Caki2 (cell line): ENCODE measurements around the gene TUBGCP2. TPM values are rescaled to one million over a fixed set of nuclear protein-coding genes. Genes with fewer than 3 reads are reported as not detected.
"Not testable (repeated sequence)": the region's sequence is repeated elsewhere in the genome, so short reads cannot be mapped to it uniquely, and the experiment has no call there.

Experiments used
- DNase-seq: peaks from one replicate; pipeline ENCODE4 v3.0.0-alpha.2; 2015; ENCODE audit warnings: low read depth
- in situ Hi-C: cut with HindIII; loops from 2 replicates; pipeline ENCODE4 v1.10.0; 2016; ENCODE audit warnings: low sequenced_read_pairs, low pct_unique_long_range_greater_than_20kb, mixed read lengths
- total RNA-seq: library from RNA; depleted of rRNA; stranded (reverse); fragments of >200 nt; shearing (Covaris generic); gene quantifications from 2 replicates; pipeline ENCODE4 v1.2.3, GENCODE V29; 2014; ENCODE audit warnings: low replicate concordance

Gene TUBGCP2
- total RNA-seq, 1 experiment from 2014 or later: 73.2 TPM

DNA sequence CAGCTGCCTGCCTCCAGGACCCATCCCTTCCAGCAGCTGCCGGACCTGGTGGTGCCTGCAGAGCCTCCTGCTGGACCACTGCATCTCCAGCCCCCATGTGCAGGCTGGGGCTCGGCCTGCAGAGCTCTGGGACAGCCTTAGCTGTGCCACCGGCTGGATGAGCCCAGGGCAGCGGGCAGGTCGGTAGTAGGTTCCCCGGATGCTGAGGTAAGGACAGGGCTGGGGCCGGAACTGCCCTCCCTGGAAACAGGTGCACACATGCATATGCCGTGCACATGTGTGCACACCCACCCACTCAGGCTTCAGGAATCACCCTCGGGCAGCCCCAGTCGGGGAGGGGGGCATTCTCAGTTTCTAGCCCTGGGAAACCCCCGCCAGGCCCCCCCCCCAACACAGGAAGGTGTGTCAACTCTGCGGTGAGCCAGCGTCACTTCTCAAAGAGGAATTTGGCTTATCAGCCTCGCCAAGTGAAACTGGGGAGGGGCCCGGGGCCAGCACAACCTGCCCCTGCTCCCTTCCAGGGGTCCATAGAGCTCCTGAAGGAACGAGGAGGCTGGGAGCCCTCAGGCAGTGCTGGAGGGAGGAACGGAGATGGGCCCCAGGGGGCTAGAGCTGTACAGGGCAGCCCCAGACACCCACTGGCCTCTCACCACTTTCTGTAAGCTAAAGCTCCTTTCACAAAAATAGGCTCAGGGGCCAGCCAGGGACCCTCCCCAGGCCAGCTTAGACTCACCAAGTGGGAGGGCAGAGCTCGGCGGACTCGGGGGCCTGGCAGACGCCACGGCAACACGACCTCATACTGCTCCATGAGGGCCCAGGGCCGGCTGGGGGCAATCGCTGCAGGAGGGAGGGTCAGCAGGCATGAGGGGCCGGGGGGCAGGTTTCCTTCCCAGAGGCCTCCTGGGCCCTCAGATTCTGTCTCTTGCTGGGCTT is 33.7 kb downstream of the TUBGCP2 start:
- DNase-seq: no peak

GRCh38 chr10:133273534-133274143 is 35.0 kb downstream of the TUBGCP2 start:
- no peak for DNase-seq
- in situ Hi-C loops: no loop called here

More for the DNA sequence above, 33.7 kb downstream of the TUBGCP2 start:
- in situ Hi-C loops: no loop called here

DNA sequence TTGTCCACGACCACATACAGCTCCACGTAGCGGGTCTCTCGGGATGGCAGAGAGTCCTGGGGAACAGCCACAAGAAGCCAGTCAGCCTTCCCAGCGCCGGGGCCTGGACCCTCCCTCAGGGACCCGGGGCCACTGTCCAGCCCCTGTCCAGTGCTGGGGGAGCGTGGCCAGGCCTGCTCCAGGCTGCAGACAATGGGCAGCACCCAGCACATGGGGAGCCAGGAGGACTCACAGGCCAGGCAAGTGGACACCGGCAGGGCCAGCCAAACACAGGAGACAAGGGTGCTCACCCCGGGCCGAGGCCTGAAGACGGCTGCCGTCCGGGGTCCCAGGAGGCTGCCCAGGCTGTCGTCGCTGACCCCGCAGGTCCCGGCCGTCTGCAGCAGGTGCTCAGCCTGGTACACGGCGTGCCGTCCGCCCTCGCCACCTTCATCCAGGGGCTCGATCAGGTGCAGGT is 35.7 kb downstream of the TUBGCP2 start:
- in situ Hi-C loops: no loop called here
- no peak for DNase-seq

DNA sequence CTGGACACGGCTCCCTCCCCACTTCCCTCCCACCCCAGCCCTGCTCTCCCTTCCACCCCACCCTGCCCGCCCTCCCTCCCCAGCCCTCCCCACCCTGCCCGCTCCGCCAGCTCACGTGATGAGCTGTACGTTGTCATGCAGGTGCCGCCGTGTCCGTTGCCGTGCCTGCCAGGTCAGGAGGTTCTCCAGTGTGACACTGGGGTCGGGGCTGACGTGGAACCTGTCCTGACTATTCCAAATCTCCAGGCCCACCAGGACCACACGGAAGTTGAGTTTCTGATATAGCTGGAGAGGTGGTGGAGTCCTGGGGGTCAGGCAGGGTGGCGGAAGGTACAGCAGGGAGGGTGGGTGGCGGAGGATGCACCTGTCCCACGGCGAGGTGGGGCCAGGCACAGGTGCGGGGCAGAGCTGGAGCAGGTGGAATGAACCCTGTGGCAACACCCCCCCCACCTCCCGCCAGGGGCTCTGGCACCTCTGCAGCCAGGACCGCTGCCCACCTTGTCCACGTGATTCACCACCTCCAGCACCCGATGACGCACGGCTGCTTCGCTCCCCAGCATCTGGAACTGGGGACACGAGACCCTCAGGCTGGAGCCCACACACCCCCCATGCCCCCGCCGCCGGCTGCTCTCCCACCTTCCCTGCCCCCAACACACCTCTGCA is 36.2 kb downstream of the TUBGCP2 start:
- no peak for DNase-seq
- in situ Hi-C loops: no loop called here

GRCh38 chr10:133271521-133272300 is 37.0 kb downstream of the TUBGCP2 start:
- no peak for DNase-seq
- in situ Hi-C loops: no loop called here

- in situ Hi-C loops: no loop called here
- DNase-seq: no peak
These were observed 37.8 kb downstream of the TUBGCP2 start for GRCh38 chr10:133270773-133271297.

- DNase-seq: no peak
- in situ Hi-C loops: no loop called here
These were observed 38.5 kb downstream of the TUBGCP2 start for GRCh38 chr10:133270204-133270603.

- in situ Hi-C loops: no loop called here
- DNase-seq: no peak
These were observed 39.3 kb downstream of the TUBGCP2 start for GRCh38 chr10:133269367-133269766.

- no peak for DNase-seq
- in situ Hi-C loops: no loop called here
These were observed 40.1 kb downstream of the TUBGCP2 start for GRCh38 chr10:133268532-133268931.

DNA sequence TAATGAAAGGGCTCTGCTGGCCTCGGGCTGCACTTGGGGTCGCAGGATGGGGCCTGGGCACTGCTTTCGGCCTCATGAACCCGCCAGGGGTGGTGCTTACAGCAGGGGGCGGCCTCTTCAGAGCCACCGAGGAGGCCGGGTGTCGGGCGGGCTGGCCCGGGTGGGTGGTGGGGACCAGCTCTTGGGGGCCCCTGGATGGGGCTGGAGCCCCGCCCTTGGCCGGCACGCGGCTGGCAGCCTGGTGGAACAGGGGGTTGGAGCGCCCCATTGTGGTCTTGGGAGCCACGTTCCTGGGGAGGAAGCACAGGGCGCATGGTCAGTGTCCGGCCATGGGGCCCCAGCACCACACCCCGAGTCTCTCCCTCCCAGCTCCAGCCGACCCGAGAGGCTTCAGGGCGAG is 40.8 kb downstream of the TUBGCP2 start:
- in situ Hi-C loops: no loop called here
- DNase-seq: no peak

DNA sequence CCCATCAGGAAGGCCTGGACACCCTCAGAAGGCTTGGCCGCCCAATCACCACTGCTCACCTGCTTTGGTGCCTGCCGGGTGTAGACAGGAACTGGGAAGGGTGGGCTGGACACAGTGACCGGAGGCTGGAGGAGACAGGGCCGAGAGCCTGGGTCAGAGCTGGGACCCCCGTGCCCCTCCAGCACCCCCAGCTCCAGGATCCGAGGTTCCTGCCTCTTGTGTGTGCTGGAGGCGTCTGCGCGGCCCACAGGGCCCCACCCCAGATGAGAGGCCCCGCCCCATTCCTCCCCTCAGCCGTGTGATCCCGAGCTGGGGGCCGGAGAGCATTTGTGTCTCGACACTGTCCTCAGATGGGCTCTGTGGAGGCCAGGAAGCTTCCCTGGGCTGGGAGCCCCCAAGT is 41.4 kb downstream of the TUBGCP2 start:
- in situ Hi-C loops: no loop called here
- DNase-seq: no peak

GRCh38 chr10:133266056-133266795 is 42.4 kb downstream of the TUBGCP2 start:
- DNase-seq: no peak
- in situ Hi-C loops: no loop called here

DNA sequence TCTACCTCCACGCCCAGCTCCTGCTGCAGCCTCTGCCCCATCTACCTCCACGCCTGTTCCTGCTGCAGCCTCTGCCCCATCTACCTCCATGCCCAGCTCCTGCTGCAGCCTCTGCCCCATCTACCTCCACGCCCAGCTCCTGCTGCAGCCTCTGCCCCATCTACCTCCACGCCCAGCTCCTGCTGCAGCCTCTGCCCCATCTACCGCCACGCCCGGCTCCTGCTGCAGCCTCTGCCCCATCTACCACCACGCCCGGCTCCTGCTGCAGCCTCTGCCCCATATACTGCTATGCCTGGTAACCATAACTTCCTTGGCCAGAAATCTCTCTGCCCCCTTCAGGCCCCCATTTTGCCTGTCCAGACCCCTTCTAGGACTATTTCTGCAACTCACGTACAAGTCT is 43.6 kb downstream of the TUBGCP2 start:
- DNase-seq, in situ Hi-C loops: not testable (repeated sequence)

GRCh38 chr10:133264461-133264860 is 44.2 kb downstream of the TUBGCP2 start:
- in situ Hi-C loops: no loop called here
- DNase-seq: no peak

DNA sequence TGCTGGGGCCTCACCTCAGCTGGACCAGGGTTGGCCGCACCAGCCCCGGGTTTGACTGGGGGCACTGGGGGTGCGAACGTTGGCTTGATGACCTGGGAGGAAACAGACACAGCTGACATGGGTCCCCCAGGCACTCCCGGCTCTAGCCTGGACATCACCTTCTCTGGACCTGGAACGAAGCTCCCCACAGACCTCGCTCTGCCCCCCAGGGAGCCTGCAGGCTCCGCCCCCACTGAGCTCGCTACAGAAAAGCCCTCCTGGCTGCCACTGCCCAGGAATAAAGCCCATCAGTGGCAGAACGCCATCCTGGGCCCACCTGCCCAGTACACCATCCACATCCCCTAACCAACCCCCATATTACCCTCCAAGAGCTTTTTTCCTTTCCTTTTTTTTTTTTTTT is 45.0 kb downstream of the TUBGCP2 start:
- DNase-seq: no peak
- in situ Hi-C loops: no loop called here

GRCh38 chr10:133262696-133263095 is 46.0 kb downstream of the TUBGCP2 start:
- no peak for DNase-seq
- in situ Hi-C loops: no loop called here

GRCh38 chr10:133261726-133262325 is 46.8 kb downstream of the TUBGCP2 start:
- peak; percentile 21 for DNase-seq
- in situ Hi-C loops: no loop called here
